Bronchial epithelial cell (primary cell): Measurements from ENCODE around the gene CMTM8. TPM values are rescaled to one million over a fixed set of nuclear protein-coding genes. Genes with fewer than 3 reads are reported as not detected.
"Not testable (repeated sequence)": the region's sequence is repeated elsewhere in the genome, so short reads cannot be mapped to it uniquely, and the experiment has no call there.

Experiments used
- DNase-seq: peaks from one replicate; pipeline ENCODE4 v3.0.0-alpha.2; 2010; ENCODE audit warnings: low read depth
- FAIRE-seq: peaks from 2 replicates; lab custom pipeline; 2011; peaks lifted over from hg19 to GRCh38; lab: Jason Lieb, UNC
- H3K27me3 ChIP-seq: 2 replicates; pipeline ENCODE4 v1.5.1; 2011; ENCODE audit warnings: low read length; ENCODE audit not compliant: control insufficient read depth, insufficient read depth
- H3K36me3 ChIP-seq: 2 replicates; pipeline ENCODE4 v1.5.1; 2011; ENCODE audit warnings: low read length; ENCODE audit not compliant: control insufficient read depth, insufficient read depth
- H3K4me3 ChIP-seq: 2 replicates; pipeline ENCODE4 v1.5.1; 2011; ENCODE audit warnings: mild to moderate bottlenecking, low read depth, low read length, control low read depth
- total RNA-seq: library from RNA; depleted of rRNA; stranded (reverse); fragments of >200 nt; gene quantifications from 2 replicates; pipeline ENCODE4 v1.2.1, GENCODE V29; 2014
- TF ChIP-seq, protein P1 (sequence below): IDR thresholded peaks from 2 replicates; pipeline ENCODE4 v1.5.1; 2011; ENCODE audit warnings: mild to moderate bottlenecking, moderate library complexity, low read length, control low read depth, inconsistent platforms; ENCODE audit not compliant: insufficient read depth, severe bottlenecking

The CMTM8 gene
- total RNA-seq, 1 donor from 2014 or later = 0.79 TPM

DNA sequence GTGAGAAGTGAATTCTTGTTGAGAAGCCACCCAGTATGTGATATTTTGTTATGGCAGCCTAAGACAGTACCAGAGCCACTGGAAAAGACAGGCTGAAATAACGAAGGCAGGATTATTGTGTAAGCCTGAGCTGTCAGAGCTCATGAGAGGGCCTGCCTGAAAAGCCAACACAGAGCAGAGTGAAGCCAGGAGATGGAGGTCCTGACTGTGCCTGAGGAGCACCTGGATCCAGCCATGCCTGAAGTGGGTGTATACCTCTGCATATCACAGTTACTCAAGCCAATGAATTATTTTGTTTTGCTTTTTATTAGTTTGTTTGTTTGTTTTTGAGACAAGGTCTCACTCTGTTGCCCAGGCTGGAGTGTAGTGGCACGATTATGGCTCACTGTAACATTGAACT is 149.0 kb downstream of the CMTM8 start:
- Histone ChIP-seq H3K36me3 (no peaks in the 10 kb centered on the region), H3K27me3 (peaks cover 2% of the 10 kb centered on the region), H3K4me3 (no peak overlapping the region)
- FAIRE-seq (no peak), DNase-seq (no peak)
- TF ChIP-seq, protein P1, sequence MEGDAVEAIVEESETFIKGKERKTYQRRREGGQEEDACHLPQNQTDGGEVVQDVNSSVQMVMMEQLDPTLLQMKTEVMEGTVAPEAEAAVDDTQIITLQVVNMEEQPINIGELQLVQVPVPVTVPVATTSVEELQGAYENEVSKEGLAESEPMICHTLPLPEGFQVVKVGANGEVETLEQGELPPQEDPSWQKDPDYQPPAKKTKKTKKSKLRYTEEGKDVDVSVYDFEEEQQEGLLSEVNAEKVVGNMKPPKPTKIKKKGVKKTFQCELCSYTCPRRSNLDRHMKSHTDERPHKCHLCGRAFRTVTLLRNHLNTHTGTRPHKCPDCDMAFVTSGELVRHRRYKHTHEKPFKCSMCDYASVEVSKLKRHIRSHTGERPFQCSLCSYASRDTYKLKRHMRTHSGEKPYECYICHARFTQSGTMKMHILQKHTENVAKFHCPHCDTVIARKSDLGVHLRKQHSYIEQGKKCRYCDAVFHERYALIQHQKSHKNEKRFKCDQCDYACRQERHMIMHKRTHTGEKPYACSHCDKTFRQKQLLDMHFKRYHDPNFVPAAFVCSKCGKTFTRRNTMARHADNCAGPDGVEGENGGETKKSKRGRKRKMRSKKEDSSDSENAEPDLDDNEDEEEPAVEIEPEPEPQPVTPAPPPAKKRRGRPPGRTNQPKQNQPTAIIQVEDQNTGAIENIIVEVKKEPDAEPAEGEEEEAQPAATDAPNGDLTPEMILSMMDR = no peak

DNA sequence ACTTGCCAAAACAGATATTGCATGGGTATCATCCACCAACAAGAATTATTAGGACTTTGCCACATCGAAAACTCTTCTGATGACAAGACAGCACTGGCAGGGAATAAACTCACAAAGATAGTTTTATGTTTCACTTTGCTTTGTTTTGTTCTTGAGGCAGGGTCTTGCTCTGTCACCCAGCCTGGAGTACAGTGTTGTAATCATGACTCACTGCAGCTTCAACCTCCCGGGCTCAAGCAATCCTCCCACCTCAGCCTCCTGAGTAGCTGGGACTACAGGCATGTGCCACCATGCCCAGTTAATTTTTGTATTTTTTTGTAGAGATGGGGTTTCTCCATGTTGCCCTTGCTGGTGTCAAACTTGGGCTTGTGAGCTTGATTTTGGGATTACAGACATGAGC is 151.1 kb downstream of the CMTM8 start:
- H3K4me3 ChIP-seq, FAIRE-seq, H3K27me3 ChIP-seq, H3K36me3 ChIP-seq: not testable (repeated sequence)
- DNase-seq = peak; percentile 54

DNA sequence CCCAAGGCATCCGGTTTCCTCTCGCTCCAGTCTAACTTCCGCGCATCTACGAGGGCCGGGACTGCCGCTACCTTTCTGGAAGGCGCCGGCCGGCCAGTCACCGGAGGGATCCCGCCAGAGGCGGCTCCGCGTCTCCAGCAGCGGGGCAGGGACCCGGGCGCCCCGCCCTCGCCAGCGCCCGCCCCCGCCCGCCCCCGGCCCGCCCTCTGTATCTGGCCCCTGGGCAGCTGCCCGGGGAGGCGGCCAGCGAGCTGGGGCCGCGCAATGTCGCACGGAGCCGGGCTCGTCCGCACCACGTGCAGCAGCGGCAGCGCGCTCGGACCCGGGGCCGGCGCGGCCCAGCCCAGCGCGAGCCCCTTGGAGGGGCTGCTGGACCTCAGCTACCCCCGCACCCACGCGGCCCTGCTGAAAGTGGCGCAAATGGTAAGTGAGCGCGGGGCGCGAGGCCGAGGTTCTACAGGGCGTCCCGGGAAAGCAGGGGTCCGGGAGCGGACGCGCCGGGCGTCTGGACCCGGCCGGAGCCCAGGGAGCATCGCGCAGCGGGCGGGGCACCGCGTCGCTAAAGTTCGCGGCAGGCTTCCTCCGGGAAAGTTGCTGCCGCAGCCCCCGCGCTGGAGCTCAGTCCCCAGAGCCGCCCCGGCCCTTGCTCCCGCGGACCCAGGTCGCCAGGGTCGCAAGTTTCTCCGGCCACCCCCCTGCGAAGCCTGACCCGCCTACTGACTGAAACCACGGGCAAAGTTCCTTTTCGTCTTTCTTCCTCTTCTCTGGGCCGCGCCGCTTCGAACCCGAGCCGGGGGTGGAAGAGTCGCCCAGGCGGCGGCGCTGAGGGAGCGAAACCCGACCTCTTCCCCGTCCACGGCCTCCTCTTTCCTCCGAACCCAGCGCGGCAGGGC is 153.4 kb downstream of the CMTM8 start, which contains the start of gene CMTM7:
CMTM7 (plus strand) TSS at position 211 of the 893 bp plus-strand sequence; CDS start at position 265, 54 bp downstream.
- peak; percentile 40 for DNase-seq
- no peak for FAIRE-seq
- H3K27me3 ChIP-seq = no peaks in the 10 kb centered on the region
- TF ChIP-seq, protein P1 = peak; percentile 0
- peak within 1 kb of the TSS; percentile 69 for H3K4me3 ChIP-seq
- H3K36me3 ChIP-seq = peaks cover 1% of the 10 kb centered on the region

DNA sequence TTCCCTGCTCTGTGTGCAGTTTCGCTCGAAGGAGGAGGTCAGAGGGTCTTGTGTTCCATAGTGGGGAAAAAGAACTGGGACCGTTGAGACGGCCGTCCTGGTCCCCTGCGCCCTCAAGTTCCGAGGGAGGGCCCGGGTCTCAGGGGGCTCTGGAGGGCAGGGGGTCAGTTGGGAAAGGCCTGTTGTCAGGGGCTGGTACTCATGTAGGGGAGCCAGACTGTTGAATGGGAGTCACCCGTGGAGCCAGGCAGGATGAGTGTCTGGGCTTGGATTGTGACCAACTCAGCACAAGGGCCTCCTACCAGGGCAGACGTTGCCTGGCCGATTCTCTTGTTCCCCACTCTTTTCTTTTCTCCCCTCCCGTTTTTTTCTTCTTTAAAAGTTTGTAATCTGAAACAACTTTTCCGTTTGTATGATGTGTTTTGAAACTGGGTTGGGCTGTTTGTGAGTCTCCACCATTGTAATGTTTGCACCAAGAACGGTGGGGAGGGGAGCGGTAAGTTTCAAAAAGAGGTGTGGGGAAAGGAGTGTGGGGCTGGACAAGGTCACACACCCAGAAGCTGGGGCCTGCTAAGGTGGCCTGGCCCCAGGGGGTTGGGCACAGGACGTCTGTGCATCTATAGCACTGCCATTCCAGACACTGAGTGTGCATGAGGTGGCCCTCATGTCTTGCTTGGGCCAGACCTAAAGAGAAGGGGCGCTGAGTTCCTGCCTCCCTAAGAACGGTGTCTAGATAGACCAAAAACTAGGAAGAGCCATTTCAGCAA is 154.2 kb downstream of the CMTM8 start:
- H3K4me3 ChIP-seq = peak overlapping the region; percentile 69
- peak; percentile 47 for DNase-seq
- TF ChIP-seq, protein P1 = no peak
- H3K36me3 ChIP-seq = peaks cover 1% of the 10 kb centered on the region
- FAIRE-seq = no peak
- no peaks in the 10 kb centered on the region for H3K27me3 ChIP-seq

DNA sequence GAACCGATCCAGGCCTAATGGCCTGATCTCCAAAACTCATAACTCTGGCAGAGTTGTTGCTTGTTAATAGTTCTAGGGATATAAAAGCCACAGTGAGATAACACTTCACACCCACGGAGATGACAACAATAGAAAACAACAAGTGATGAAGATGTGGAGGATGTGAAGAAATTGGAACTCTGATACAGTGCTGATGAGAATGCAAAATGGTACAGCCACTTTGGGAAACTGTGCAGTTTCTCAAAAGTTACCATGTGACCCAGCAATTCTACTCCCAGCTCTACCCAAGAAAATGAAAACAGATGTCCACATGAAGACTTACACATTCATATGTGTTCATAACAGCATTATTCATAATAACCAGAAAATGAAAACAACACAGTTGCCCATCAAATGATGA is 157.0 kb downstream of the CMTM8 start:
- DNase-seq (no peak), FAIRE-seq (no peak)
- TF ChIP-seq, protein P1 = no peak
- no peak overlapping the region for H3K4me3 ChIP-seq
- no peaks in the 10 kb centered on the region for H3K27me3 ChIP-seq
- H3K36me3 ChIP-seq = peaks cover 1% of the 10 kb centered on the region

DNA sequence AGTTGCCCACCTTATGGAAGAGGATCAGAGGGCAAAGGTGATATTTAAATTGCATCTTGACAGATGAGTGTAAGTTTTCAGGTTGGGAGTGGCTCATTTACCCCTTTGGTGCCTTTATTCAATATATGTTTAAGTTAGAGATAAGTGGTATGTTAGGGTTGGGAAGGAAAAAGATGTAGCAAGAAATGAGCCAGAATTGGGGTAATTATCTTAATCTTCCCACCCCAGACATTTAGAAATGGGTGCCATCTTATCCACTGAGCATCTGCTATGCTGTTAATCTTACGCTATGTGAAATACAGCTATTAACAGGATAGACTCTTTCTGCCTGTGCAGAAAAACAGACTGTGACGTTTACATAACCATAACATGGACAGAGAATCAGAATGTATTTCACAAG is 159.5 kb downstream of the CMTM8 start:
- Histone ChIP-seq H3K36me3 (peaks cover 1% of the 10 kb centered on the region), H3K27me3 (no peaks in the 10 kb centered on the region), H3K4me3 (no peak overlapping the region)
- DNase-seq = no peak
- TF ChIP-seq, protein P1 = no peak
- FAIRE-seq = no peak
